ENCODE results near the gene TYSND1.
A peak's percentile ranks its signal among the peaks of the same experiment; 100 is the strongest.

TYSND1 gene

GRCh38 chr10:70130878-70131559 is 15.5 kb downstream of the TYSND1 start:
- TF ChIP-seq SPI1 (IDR thresholded peaks at IDR 0.05; ENCODE audit: borderline replicate concordance, low read depth) (no peak), GABPA (IDR thresholded peaks at IDR 0.05; ENCODE audit: low read depth) (no peak), POLR2AphosphoS5 (IDR thresholded peaks at IDR 0.05; ENCODE audit: low read depth) (no peak), REST (IDR thresholded peaks at IDR 0.05; ENCODE audit: insufficient replicate concordance, low read depth) (no peak)
- TF ChIP-seq, protein P1, sequence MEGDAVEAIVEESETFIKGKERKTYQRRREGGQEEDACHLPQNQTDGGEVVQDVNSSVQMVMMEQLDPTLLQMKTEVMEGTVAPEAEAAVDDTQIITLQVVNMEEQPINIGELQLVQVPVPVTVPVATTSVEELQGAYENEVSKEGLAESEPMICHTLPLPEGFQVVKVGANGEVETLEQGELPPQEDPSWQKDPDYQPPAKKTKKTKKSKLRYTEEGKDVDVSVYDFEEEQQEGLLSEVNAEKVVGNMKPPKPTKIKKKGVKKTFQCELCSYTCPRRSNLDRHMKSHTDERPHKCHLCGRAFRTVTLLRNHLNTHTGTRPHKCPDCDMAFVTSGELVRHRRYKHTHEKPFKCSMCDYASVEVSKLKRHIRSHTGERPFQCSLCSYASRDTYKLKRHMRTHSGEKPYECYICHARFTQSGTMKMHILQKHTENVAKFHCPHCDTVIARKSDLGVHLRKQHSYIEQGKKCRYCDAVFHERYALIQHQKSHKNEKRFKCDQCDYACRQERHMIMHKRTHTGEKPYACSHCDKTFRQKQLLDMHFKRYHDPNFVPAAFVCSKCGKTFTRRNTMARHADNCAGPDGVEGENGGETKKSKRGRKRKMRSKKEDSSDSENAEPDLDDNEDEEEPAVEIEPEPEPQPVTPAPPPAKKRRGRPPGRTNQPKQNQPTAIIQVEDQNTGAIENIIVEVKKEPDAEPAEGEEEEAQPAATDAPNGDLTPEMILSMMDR (IDR thresholded peaks at IDR 0.05; ENCODE audit: insufficient read depth, low read length), result no peak
- DNase-seq (ENCODE audit: low read depth in 1 of 2, low spot score in 1 of 2), result no peak
- peaks cover 4% of the 10 kb centered on the region for H3K27me3 ChIP-seq (ENCODE audit: insufficient read depth, poor library complexity, severe bottlenecking)
- no peak overlapping the region for H3K4me3 ChIP-seq (replicated peaks; ENCODE audit: insufficient read depth, low read length)
- no peak overlapping the region for H3K27ac ChIP-seq (replicated peaks)

- H3K27ac ChIP-seq (replicated peaks), result no peak overlapping the region
- H3K27me3 ChIP-seq (ENCODE audit: insufficient read depth, poor library complexity, severe bottlenecking), result no peaks in the 10 kb centered on the region
- TF ChIP-seq, protein P1 (IDR thresholded peaks at IDR 0.05; ENCODE audit: insufficient read depth, low read length), result no peak
- TF ChIP-seq POLR2AphosphoS5 (IDR thresholded peaks at IDR 0.05; ENCODE audit: low read depth), result no peak
- DNase-seq (ENCODE audit: low read depth in 1 of 2, low spot score in 1 of 2), result no peak
- H3K4me3 ChIP-seq (replicated peaks; ENCODE audit: insufficient read depth, low read length), result no peak overlapping the region
Measured at GRCh38 chr10:70126700-70127395, 19.7 kb downstream of the TYSND1 start.

- H3K4me3 ChIP-seq (replicated peaks; ENCODE audit: insufficient read depth, low read length), result no peak overlapping the region
Measured at GRCh38 chr10:70125918-70126552, 20.5 kb downstream of the TYSND1 start.

More at GRCh38 chr10:70125918-70126552, 20.5 kb downstream of the TYSND1 start:
- no peak for TF ChIP-seq GABPA (IDR thresholded peaks at IDR 0.05; ENCODE audit: low read depth)
- no peak for TF ChIP-seq POLR2AphosphoS5 (IDR thresholded peaks at IDR 0.05; ENCODE audit: low read depth)
- TF ChIP-seq SPI1 (IDR thresholded peaks at IDR 0.05; ENCODE audit: borderline replicate concordance, low read depth), result peak; percentile 69
- no peak for TF ChIP-seq REST (IDR thresholded peaks at IDR 0.05; ENCODE audit: insufficient replicate concordance, low read depth)
- TF ChIP-seq, protein P1 (IDR thresholded peaks at IDR 0.05; ENCODE audit: insufficient read depth, low read length), result no peak
- Histone ChIP-seq H3K27ac (replicated peaks) (no peak overlapping the region), H3K27me3 (ENCODE audit: insufficient read depth, poor library complexity, severe bottlenecking) (no peaks in the 10 kb centered on the region)
- DNase-seq (ENCODE audit: low read depth in 1 of 2, low spot score in 1 of 2), result peak in 1 of 2 experiments; percentile 60
